GM19099 (cell line): ENCODE measurements around the gene TGM6.

ENCODE experiments used
- POLR2A ChIP-seq: IDR thresholded peaks from 3 replicates; pipeline ENCODE4 v1.6.1; 2011; ENCODE audit warnings: low read depth; ENCODE audit not compliant: insufficient read length; ENCODE audit errors: extremely low read depth

Gene TGM6

DNA sequence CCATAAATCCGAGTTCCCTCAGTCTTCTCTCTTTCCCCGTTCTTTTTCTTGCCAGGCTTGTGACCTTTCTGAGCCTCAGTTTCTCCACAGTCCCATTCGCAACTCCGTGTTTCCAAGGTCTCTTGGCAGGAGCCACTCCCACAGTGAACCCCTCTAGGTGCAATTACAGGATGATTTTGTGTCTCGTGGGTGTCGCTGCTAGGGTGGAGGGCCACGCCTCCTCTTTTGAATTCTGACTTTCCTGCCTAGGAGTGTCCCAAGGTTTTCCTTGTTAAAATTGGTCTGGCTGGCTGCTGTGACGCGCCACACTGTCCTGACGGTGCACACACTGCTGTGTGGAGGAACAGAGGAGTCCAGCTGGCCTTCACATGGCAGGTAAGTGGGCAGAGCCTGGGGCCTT lies at the start of gene TGM6:
Gene TGM6 (plus strand): TSS at position 301 of the 400 bp plus-strand sequence. CDS start 68 bp downstream, at position 369.
- no peak for TF ChIP-seq POLR2A

- no peak for TF ChIP-seq POLR2A
These were observed 49.6 kb upstream of the TGM6 start for GRCh38 chr20:2331106-2331505.

GRCh38 chr20:2331901-2332565 lies 48.7 kb upstream of the TGM6 start:
- no peak for TF ChIP-seq POLR2A

GRCh38 chr20:2332711-2333110 lies 48.0 kb upstream of the TGM6 start:
- no peak for TF ChIP-seq POLR2A

- TF ChIP-seq POLR2A, result no peak
These were observed 46.9 kb upstream of the TGM6 start for GRCh38 chr20:2333821-2334220.

DNA sequence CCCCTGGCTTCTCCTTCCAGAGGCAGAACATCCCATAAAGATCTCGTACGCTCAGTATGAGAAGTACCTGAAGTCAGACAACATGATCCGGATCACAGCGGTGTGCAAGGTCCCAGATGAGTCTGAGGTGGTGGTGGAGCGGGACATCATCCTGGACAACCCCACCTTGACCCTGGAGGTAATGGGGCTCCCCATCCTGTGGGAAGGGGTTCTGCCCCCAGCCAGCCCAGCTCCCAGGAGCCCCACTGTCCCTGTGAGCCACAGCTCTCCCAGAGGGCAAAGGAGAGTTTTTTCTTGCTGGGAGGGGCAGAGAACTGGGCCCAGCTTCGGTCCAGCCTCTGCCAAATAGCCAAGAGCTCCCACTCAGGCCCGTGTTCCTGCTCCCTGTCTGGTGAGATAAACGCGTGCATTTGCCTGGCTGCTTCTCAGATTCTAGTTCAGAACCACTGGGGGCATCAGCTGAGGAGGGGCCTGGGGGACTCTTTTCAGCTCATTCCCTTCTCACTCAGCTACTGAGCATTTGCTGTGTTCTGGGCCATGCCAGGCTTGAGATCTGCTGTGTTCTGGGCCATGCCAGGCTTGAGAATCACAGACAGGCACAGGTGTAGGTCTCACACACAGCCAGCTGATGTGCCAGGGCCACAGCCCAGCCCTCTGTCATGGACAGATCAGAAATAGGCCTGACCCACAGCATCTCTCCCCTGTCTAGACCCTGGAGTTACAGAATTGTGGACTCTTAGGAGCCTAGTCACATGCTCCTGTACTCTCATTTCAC lies 45.4 kb upstream of the TGM6 start:
- no peak for TF ChIP-seq POLR2A

DNA sequence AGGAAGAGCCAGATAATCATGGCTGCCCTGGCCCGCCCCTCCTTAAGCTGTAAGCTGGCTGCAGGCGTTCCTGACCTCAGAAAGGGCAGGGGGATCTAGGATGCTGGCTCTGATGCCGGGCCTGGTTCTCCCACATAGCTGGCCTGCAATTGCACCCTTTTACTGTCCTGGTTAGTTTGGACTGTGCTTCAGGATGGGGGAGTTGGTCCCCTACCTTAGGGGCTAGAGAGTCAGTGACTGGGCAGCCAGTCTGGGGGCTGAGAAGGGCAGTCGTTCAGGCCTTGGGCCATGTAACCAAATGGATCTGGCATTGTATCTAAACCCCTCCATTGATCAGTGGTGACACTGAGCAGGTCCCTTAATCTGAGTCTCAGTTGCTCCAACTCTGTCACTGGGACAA lies 44.2 kb upstream of the TGM6 start:
- TF ChIP-seq POLR2A, result no peak

- TF ChIP-seq POLR2A, result no peak
These were observed 43.6 kb upstream of the TGM6 start for GRCh38 chr20:2337142-2337541.

- TF ChIP-seq POLR2A, result no peak
These were observed 42.2 kb upstream of the TGM6 start for GRCh38 chr20:2338411-2339066.

- TF ChIP-seq POLR2A, result no peak
These were observed 40.6 kb upstream of the TGM6 start for GRCh38 chr20:2340136-2340535.

GRCh38 chr20:2340823-2341222 lies 39.9 kb upstream of the TGM6 start:
- TF ChIP-seq POLR2A, result no peak

DNA sequence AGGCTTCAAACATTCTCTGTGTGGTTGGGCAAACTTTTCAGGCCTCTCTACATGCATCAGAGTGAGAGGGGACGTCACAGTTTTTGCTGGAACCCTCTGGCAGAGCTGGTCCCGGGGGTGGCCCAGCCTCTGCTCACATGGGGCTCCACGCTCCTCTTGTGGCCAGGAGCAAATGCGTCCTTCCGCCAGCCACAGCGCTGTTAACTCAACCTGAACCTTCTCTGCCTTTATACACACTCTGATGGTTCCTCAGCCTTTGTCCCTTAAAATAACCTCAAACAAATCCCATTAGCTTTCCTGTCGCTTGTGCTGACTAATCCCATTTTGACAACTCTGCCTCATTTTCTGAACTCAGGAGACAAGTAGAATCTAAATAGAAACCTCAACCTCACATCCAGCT lies 39.4 kb upstream of the TGM6 start:
- no peak for TF ChIP-seq POLR2A

DNA sequence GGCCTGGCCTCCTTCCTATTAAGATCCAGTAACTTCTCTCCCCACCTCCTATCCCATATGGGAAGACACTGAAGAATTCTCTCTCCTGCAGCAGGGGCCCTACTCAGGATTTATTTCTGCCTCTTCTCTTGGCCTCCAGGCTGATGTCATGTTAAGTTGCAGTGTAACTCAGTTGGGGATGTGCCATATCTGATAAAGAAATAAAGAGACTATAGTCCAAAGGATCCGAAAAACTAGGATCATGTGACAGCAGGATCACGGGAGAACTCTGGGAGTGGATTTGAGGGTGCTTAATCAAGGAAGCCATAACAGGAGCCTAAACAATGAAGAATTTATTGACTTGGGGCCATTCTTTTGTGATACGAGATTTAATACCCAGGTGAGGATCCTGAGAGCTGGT lies 38.5 kb upstream of the TGM6 start:
- TF ChIP-seq POLR2A, result no peak

- TF ChIP-seq POLR2A, result no peak
These were observed 34.5 kb upstream of the TGM6 start for GRCh38 chr20:2346188-2346587.

DNA sequence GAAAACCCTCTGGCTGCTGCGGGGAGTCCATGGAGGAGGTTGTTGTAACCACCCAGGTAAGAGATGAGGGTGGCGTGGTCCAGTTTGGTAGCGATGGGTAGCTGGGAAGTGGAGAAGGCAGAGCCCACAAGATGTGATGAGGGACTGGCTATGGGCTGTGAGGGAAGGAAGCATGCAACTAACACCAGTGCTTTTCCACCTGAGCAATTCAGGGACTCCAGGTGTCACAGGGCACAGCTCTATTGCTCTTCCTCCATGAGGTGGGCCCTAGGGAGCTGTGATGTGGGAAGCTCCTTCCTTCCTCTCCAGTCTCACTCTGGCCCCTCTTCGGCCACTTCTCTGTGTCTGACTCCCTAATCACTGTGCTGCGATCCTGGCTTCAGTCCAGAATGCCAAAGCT lies 32.4 kb upstream of the TGM6 start:
- TF ChIP-seq POLR2A, result no peak

DNA sequence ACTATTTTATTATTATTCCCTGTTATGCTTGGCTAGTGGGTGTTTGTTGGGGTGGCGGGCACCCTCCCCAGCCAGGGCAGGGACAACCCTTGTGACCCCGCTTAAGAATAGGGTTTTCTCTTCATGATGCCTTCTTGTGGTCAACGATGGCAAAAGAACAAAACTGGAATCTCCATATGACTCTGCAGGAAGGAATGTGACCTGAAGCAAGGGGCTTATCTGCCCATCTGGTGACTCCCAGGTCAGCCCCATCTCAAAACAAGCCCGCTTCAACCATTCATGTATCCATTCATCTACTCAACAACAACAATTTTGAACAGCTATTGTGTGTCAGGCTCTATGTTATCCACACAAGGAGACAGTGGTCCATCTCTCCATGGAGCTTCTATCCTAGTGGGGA lies 30.9 kb upstream of the TGM6 start:
- TF ChIP-seq POLR2A, result no peak

DNA sequence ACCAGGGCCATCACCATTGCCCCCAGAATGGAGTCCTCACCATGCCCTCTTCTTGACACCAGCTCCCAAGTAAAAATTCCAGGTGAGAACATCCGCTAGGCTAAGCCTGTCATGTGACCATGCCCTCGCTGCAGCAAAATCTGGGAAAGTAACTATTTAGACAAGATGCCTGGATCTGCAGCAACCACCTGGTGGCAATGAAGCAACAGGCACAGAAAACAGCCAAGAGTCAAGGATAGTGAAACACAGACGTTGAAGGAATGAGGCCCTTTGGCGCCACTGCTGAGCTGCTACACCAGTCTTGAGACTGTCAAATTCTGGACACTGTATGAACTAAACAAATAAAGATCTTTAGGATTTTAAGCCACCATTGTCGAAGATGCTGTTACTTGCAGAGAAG lies 30.1 kb upstream of the TGM6 start:
- TF ChIP-seq POLR2A, result no peak

GRCh38 chr20:2353231-2353630 lies 27.5 kb upstream of the TGM6 start:
- no peak for TF ChIP-seq POLR2A
